GM18868 (cell line): ENCODE data around the gene DNASE1.
"Not testable (repeated sequence)": the region's sequence is repeated elsewhere in the genome, so short reads cannot be mapped to it uniquely, and the experiment has no call there.

Source experiments
- ATAC-seq: cut with Tn5 transposase; IDR thresholded peaks from one replicate; pipeline ENCODE4 v1.9.1; 2021; ENCODE audit warnings: mild to moderate bottlenecking, moderate library complexity; ENCODE audit not compliant: unreplicated experiment

Gene DNASE1

DNA sequence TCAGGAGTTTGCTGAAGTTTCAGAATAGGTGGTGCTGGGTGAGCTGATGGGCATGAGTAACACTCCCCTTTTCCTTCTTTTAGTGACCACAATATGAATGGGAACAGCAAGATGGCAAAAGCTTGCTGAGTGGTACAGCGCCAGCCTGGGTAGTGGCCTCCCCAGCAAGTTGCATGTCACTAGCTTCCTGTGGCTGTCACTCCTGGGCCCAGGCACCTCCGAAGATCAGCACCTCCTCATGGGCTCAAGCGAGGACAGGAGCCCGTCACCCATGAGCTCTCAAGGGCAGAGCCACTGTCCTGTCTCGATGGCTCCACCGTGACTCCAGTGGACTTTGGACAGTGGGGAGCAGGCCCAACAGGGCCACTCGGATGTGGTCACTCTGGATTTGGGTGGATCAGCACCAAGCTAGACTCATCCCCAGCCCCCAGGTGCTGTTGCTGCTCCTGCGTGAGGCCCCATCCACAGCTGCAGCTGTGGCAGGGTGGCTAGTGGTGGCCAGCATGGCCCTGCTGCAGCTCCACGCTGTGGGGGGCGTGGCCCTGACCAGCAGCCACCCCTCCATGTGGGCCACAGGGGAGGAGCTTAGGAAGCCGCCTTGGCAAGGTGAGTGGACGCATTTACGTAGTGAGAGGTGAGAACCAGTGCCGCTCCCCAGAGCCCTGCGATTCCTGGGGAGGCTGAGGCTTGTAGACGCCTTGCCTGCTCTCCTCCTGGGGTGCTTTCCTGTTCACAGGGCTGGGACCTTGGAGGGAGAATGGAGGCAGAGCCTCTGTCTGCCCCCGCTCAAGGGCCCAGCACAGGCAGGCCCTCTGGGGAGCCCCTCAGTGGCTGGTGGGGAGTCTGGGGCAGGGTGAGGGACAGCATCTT lies 13.6 kb upstream of the DNASE1 start:
- ATAC-seq, result no peak

DNA sequence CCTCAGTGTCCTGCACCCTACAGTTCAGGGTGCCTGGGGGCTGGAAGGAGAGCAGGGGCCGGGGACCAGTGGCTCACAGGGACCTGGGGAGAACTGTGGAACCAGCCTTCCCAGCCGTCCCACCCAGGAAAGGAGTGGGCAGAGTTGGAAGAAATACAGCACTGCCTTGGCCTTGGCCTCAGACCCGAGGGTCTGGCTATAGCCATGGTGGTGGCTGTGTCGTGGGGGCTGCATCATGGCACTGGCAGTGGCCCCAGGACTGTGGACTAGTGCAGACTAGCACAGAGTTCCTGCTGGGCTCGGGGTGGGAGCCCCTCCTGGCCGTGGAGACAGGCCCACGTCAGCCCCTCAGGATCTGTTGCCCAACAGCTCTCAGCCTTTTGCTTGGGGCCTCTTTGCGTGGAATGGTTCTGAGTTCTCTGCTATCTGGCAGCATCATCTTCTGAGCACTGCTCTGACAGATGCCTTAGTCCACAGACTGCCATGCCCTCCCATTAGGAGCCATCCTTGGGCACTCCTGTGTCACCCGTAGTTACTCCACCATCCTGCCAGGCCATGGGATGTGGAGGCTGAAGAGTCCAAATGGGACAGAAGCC lies 12.6 kb upstream of the DNASE1 start:
- no peak for ATAC-seq

DNA sequence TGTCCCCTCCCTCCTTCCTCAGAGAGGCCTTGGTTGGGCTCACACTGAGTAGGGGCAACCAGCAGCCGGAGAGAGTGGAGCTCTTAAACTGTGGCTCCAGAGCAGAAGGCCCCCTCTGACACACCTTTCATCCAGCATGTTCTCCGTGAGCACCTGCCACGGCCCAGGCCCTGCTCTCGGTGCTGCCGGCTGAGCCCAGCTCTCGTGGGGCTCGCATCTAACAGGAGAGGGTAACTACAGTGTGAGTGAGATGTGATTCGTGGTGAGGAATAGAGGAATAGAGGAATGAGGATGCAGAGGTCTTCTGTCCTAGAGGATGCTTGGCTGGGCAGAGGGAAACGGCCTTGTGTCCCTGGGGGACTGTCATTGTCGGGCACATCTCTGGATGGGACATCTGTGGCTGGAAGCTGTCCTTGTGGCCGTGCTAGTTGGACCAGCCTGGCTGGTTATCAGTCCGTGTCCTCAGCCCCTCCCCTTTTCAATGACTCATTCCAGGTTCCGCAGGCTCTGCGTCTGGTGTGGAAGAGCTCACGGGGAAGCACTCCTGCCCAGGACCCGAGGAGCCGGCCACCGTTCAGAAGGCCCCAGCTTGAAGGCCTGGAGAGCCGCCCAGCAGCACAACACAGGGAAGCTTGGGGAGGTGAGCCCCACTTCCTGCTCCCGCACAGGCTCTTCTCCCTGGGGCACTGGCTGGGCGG lies 11.9 kb upstream of the DNASE1 start:
- no peak for ATAC-seq

DNA sequence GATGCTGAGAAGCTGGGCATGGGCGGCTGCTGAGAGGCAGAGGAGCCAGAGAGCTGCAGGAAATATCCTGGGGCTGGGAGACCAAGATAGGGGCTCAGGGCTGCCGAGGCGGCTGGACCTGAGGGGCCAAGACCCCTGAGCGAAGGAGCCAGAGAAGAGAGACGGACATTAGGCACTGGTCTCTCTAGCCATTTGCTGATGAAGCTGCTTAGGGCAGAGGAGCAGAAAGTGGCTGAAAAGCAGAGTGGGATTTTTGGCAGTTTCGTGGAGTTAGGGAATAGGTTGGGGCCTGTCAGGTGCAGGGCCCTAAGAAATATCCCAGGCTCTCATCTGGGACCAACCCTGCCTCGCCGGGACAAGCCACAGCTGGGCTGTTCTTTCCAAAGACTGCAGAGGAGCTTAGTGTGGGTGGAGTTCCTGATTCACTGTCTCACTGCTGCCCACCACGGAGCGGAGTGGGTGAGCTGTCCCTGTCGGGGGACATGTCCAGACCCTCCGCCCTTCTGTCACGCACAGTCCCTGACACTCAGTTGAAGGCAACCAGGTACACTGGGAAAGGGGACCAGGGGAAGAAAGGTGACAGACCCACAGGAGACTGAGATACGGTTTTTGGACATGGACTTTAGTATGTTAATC lies 11.3 kb upstream of the DNASE1 start:
- ATAC-seq, result no peak

DNA sequence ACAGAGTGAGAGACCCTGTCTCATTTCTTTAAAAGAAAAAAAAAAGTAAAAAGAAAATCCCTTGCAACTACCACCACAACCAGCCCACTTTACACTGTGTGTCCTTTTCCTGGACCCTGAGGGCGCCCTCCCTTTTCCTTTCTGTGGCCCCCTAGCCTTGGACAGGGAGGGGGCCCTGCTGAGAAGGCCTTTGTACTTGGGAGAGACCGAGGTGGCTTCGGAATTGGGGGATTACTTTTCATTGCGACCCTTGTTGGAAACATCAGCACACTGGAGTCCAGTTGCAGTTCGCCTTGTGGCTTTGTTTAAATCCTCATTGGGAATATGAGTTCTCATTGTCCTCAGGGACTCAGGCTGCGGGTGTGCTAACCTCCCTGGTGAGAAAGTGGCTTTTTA lies 9.4 kb upstream of the DNASE1 start:
- ATAC-seq, result no peak

DNA sequence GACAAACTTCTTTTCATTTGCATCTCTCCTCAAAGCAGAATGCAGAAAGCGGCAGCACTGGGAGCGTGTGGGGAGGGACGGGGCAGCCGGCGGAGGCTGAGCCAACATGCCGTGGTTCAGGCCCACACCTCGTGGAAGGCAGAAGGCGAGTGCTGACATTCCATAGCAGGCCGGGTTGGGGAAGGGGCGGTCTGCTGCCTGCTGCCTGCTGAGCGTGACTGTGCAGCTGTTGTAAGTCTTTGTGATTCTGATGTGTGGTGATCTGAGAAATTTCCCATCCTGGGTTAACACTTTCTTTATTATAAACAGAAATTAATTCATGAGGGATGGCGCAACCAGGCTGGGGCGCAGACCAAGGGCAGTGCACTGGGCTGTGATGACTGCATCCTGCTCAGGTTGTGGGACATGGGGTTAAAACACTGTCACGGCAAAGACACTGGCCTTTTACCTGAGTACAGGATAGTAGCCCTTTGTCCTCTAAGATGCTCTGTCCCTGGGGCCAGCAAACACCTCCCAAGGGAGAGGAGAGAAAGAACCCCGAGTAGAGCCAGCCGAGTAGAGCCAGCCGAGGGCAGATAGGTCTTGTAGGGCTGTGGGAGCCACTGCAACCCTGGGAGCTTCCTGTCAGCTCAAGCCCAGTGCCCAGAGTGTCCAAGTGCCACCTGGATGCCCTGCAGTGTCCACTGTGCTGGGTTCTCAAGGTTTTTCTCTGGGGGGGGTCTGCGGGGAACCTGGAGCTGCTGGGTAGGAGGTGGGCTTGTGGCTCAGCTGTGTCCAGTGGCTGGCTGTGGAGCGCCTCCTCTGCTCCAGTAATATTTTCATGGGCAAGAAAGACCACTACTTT lies 8.8 kb upstream of the DNASE1 start:
- no peak for ATAC-seq

DNA sequence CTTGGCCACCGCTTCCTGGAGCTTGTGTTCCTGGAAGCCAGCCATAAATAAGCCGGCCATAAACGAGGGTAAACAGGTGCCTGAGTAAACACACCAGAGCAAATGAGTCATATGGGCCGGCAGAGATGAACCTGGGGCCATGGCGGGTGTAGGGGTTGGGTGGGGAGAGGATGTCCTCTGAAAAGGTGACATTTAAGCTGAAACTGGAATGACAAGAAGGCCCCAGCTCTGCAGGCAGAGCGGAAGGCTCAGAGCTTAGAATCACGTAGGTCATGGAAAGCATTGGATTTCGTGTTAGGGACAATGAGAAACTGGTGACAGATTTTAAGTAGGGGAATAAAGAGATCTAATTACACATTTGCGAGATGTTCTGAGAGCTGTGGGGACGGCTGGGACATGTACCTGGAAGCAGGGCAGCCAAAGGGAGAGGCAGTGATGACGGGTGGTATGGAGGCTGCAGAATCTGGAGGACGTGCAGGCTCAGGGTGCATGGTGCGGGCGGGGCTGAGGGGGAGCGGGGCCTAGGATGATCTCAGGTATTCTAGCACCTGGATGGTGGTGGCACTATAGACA lies 8.1 kb upstream of the DNASE1 start:
- no peak for ATAC-seq

DNA sequence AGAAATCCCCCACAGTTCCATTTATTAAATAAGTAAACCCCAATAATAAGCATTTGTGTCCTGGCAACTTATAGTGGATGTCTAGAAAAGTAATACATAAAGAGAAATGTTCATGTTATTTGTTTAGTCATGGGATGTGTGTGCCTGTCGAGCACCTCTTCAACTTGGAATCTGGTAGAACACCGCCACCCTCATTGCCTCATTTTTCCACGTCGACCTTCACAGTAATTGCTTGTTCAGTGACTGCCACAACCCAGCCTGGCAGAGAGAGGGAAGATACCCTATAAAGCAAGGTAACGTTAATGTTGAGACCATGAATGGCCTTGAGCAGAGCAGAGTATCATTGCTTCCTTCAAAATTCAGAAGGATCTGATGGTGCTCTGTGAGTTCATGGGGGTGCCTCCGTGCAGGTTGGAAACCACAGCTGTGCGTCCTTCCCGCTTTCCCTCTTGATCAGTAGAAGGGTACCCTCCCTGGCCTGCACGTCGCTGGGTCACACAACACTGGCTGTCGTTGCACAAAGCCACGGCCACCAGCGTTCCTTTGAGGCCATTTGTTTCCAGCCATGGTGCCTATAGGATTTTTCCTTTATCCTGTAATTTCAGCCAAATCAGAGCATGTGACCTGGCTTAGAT lies 3.7 kb upstream of the DNASE1 start:
- no peak for ATAC-seq

DNA sequence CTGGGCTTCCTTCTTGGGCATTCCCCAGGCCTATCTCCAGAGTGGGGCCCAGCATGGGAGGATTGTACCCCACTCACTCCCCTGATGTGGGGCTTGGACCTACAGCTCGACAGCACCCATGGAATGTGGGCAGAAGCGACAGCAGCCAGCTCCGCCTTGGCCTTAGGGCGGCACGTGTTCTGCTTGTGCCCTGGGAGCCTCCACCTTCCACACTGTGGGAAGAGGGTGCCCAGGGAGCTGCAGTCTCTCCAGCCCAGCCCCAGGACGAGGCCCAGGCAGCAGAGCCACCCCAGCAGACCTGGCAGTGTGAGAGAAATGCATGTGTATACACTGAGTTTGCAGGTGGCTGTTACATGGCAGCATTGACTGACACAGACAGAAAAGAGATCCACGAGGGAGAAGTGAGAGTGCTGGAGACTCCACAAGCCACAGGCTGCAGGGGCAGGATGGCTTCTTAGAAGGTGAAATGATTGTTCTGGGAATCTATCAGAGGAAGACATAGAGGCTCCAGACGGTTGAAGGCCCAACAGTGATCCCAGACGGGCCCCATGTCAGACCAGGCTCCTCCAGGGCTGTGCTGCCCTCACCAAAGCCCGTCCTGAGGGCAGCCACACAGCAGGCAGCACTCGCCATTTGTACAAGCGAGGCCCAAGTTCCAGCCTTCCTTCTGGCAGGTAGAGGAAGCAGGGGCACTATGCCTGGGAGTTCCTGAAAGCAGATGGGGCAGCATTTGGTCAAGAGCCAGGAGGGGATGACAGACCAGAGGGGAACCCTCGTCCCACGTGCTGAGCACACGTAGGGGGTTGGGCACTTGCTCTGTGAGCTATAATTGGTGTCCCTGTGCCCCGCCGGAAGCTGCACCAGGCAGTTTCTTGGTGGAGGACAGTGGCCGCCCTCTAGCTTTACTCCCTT lies 2.8 kb upstream of the DNASE1 start:
- no peak for ATAC-seq

DNA sequence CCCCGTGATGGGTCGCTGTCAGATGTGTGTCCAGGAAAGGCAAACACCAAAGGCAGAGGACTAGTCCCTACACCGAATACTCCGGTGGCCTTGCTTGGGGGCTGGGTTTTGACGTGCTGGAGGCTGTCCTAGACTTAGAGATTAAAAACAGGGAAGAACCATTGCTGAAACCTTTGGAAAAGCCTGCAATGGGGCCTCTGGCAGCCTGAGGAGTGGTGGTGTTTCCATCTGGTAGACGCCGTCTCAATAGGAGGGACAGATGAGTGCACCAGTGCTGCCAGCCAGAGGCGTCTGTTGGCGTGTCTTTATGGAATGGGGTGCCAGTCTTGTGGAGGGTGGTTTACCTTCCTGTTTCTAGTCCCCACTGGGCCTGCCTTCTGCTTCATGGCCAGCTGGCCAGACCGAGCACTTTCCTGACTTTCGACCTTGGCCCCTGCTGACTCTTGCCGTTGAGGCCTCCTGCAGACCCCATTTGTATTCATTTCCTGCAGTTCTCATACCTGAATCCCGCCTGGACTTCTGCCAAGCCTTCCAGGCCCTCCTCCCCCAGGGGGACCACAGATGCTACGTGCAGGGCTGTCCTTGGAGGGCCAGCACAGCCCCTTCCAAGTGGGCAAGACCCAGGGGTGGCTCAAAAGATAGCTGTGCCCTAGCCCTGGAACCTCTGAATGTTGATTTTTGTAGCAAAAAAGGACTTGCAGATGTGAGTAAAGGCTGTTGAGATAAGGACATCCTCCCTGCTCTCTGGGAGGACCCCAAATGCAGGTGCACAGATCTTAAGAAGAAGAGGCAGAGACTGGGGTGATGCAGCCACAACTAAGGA lies 1.9 kb upstream of the DNASE1 start:
- ATAC-seq, result no peak

DNA sequence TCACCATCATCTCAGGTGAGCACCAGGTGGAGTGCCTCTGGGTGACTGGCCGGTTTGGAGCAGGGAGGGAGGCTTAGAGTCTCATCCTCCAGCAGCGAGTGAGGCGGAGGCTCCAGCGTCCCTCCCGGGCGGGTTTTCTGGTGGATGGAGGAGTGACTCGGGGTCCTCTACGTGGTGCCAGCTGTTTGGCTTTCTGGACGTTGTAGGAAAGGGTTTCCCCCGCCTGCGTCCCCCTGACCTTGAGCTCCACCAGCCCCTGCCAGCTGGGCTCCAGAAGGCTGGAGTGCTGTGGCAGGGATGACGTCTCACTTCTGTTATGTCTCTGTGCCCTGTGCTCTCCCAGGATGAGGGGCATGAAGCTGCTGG lies 522 bp downstream of the DNASE1 start:
- no peak for ATAC-seq

DNA sequence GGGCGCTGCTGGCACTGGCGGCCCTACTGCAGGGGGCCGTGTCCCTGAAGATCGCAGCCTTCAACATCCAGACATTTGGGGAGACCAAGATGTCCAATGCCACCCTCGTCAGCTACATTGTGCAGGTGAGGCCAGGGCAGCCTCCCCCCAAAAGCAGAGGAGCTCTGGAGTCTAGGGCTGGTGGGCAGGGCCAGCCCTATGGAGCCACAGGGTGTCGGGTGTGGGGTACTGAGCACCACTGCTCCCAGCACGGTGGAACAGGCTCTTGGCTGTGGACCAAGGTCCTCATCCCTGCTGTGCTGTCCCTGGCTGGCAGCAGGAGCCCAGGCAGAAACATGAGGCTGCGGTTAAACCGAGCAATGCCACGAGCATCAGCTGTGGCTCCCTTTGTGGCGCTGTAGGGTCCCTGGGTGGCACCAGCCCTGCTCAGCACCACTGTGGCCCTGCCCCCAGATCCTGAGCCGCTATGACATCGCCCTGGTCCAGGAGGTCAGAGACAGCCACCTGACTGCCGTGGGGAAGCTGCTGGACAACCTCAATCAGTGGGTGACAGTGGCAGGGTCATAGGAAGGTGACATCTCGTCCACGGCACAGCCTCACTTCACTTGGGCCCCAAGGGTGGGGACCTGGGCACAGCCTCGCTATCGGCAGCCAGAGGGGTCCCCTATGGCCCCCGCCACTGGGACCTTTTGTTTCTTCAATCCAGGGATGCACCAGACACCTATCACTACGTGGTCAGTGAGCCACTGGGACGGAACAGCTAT lies 1.1 kb downstream of the DNASE1 start:
- no peak for ATAC-seq

DNA sequence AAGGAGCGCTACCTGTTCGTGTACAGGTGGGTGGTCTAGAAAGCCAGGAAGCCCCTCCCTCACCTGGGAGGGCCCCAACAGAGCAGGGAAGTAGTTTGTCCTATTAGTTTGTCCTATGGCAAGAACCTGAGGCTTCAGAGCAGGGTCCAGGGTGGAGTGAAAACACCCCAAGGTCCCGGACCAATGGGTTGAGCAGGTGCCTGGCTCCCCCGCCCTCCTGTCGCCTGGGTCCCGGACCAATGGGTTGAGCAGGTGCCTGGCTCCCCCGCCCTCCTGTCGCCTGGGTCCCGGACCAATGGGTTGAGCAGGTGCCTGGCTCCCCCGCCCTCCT lies 1.6 kb downstream of the DNASE1 start:
- not testable (repeated sequence) for ATAC-seq

DNA sequence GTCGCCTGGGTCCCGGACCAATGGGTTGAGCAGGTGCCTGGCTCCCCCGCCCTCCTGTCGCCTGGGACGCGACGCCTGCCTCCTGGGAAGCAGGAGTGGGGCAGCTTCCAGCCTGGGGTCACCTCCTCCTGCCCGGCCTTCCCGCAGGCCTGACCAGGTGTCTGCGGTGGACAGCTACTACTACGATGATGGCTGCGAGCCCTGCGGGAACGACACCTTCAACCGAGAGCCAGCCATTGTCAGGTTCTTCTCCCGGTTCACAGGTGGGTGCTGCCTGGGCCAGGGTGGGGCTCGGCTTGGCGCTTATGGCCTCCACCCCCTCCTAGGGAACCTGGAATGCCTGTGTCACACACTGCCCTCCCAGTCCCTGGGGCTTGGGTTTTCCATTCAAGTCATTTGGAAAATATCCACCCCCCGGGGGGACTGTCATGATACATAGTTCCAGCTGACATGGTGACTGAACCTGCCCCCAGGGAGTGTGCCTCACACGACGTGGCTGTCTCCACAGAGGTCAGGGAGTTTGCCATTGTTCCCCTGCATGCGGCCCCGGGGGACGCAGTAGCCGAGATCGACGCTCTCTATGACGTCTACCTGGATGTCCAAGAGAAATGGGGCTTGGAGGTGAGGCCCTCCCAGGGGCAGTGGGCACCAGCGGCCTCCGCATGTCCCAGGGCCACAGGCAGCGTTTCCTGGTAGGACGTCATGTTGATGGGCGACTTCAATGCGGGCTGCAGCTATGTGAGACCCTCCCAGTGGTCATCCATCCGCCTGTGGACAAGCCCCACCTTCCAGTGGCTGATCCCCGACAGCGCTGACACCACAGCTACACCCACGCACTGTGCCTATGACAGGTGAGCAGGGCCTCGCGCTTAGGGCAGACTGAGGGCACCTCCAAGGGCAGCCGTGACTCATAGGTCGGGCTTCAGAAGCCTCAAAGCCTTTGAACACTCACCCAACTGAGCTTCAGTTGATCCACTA lies 2.3 kb downstream of the DNASE1 start:
- no peak for ATAC-seq

DNA sequence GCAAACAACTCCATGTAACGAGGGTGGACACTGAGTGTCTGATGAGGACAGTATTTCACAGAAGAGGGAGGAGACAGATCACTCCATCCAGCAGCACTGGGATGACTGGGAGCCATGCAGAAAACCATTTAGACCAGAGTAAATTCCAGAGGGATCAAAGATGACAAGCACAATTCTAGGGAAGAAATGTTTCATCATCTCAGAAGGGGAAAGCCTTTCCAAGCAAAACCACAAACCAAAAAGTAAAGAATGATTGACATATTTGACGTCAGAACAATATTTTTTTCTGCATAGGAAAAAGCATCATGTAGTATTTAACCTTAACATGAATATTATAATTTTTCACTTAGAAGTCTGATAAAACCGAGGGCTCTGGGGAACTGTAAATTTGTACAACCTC lies 4.8 kb downstream of the DNASE1 start:
- ATAC-seq, result no peak

DNA sequence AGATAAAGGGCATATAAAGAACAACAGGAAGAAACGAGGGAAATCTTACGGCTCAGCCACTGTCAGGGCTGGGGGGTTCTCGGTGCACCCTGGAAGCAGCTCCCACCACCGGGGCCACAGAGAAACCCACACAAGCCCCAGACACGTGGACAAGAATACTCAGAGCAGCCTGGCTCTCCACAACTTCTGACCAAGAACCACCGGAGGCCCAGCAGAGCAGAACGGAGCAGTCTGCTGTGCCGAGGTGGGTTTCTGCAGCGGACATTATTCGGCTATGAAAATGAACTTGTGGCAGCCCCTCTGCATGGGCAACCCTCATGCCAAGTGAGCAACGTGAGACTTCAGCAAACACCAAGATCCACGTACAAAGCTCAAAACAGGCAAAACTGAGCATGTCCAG lies 6.8 kb downstream of the DNASE1 start:
- no peak for ATAC-seq
